Brain microvascular endothelial cell (primary cell): ENCODE results near the gene WDTC1.

ENCODE experiments used
- DNase-seq: peaks from one replicate; pipeline ENCODE4 v3.0.0-alpha.2; 2020
- H3K27ac ChIP-seq: fragments of 250-450 bp; sonication (Bioruptor Pico); 2 replicates; pipeline ENCODE4 v1.5.1; 2020; ENCODE audit warnings: mild to moderate bottlenecking, moderate library complexity
- H3K27me3 ChIP-seq: fragments of 250-450 bp; sonication (Bioruptor Pico); replicated peaks from 2 replicates; pipeline ENCODE4 v1.5.1; 2020; ENCODE audit warnings: mild to moderate bottlenecking
- H3K36me3 ChIP-seq: fragments of 250-450 bp; sonication (Bioruptor Pico); replicated peaks from 2 replicates; pipeline ENCODE4 v1.5.1; 2020; ENCODE audit warnings: mild to moderate bottlenecking
- H3K4me3 ChIP-seq: 2 replicates; pipeline ENCODE4 v1.5.1; 2011; ENCODE audit warnings: low read depth, mild to moderate bottlenecking, control low read depth, low read length, moderate library complexity
- CTCF ChIP-seq: IDR thresholded peaks from 2 replicates; pipeline ENCODE4 v1.5.1; 2011; ENCODE audit warnings: low read depth, mild to moderate bottlenecking, moderate library complexity, low read length, control low read depth, inconsistent platforms; ENCODE audit errors: missing control alignments
- in situ Hi-C: cut with HindIII; loops from 2 replicates; pipeline ENCODE4 v1.10.0; 2017; ENCODE audit warnings: low sequenced_read_pairs, low pct_ligation_motif_present

WDTC1 gene

DNA sequence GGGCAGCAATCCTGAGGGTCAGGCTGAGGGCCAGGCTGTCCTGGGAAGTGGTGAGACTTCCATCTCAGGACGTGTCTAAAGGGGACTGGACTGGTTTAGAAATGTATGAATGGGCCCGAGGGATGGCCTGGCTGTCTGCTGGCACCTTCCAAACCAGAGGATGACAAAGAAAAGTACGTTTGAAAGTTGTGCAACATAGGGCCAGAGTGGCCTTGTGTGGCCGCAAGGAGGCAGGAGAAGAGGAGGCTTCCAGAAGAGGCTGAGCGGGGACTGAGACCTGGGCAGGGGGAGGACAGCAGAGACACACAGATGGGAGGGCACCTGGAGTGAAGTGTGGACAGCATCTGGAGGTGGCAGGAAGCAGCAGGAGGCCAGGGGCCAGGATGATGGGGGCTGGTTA, 104.8 kb downstream of the WDTC1 start:
- no peaks in the 10 kb centered on the region for H3K27me3 ChIP-seq
- H3K27ac ChIP-seq, result no peak overlapping the region
- no peak for DNase-seq
- TF ChIP-seq CTCF, result no peak
- H3K36me3 ChIP-seq, result peaks cover 21% of the 10 kb centered on the region
- no peak overlapping the region for H3K4me3 ChIP-seq
- in situ Hi-C loops, result no loop called here

DNA sequence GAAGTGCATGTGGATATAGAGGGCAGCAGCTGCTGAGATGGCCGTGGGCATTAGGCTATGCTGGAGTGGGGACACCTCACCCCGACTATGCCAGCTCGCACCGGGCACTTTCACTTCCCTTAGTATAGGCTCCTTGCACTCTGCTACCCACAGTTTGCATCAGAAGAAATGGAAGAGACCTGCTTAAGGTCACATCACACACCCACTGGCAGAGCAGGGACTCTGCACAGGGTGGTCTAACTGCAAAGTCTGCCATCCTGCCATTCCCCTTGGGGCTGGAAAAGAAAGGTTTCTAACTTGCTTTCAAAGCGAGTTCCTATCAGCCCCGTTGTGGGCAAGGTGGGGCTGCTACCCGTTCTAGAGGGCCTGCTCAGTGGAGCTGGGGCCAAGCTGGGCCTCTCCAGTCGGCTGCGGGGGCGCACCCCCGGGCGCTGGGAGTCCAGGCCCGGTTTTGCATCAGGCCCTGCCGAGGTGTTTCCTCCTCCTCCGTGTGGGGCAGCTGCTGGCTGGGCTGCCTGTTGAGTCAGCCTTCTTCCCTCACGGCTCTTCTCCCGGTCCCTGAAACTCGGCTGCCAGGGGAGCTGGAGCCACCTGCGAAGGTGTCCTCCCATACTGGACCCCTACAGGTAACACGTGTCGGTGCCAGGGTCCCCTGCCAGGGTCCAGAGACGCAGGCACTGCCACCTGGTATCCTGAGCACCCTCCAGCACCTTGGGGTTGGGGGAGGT, 107.3 kb downstream of the WDTC1 start, which contains the start of gene SYTL1:
Gene SYTL1, plus strand, starts transcription at position 498 of the 728 bp plus-strand sequence. CDS start 3,313 bp downstream, outside the sequence.
- Histone ChIP-seq H3K4me3 (no peak within 1 kb of the TSS), H3K27ac (no peak within 1 kb of the TSS)
- DNase-seq, result peak; percentile 64

GRCh38 chr1:27342391-27342777, 108.0 kb downstream of the WDTC1 start:
- Histone ChIP-seq H3K36me3 (no peaks in the 10 kb centered on the region), H3K4me3 (no peak overlapping the region), H3K27me3 (no peaks in the 10 kb centered on the region), H3K27ac (no peak overlapping the region)
- no peak for TF ChIP-seq CTCF
- in situ Hi-C loops, result no loop called here
- DNase-seq, result no peak

More for the DNA sequence above, 107.3 kb downstream of the WDTC1 start, which contains the start of gene SYTL1:
- H3K27me3 ChIP-seq, result no peaks in the 10 kb centered on the region
- in situ Hi-C loops, result no loop called here
- TF ChIP-seq CTCF, result no peak
- peaks cover 3% of the 10 kb centered on the region for H3K36me3 ChIP-seq

DNA sequence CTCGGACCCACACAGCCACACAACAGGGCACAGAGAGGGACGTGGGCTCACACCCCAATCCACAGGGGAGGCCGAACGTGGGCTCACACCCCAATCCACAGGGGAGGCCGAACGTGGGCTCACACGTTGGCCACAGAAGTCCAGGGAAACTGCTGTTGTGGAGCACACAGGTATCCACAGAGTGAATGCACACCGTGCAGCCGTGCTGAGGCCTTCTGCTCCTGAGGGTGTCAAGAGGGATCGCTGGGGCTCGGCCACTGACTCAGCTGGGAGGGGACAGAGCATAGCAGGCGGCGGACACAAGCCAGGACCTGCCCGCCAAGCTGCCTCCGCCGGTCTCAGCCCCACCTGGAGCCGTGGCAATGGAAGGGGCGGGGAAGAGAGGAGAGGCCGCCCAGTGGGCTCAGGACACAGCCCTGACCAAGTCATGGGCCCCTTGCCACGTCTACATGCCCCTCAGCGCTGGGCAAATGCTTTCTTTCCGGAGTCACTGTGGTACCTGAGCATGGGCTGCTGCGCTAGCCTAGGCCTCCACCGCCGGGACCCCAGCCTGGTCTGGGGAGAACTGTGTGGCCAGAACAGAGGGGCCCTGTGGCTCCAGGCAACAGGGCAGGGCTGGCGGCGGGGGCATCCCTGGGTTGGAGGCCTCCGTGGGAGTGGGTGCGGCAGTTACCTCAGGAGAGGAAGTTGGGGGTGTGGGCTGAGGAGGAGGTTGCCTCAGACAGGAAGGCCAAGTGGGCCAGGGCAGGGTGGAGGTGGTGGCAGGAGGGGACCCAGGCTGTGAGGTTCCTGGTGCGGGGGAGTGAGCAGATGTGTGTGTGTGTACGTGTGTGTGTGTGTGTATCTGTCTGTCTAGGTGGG, 108.6 kb downstream of the WDTC1 start:
- H3K27me3 ChIP-seq, result no peaks in the 10 kb centered on the region
- no peak overlapping the region for H3K27ac ChIP-seq
- H3K36me3 ChIP-seq, result no peaks in the 10 kb centered on the region
- no peak for TF ChIP-seq CTCF
- no peak for DNase-seq
- no peak overlapping the region for H3K4me3 ChIP-seq
- in situ Hi-C loops, result no loop called here

DNA sequence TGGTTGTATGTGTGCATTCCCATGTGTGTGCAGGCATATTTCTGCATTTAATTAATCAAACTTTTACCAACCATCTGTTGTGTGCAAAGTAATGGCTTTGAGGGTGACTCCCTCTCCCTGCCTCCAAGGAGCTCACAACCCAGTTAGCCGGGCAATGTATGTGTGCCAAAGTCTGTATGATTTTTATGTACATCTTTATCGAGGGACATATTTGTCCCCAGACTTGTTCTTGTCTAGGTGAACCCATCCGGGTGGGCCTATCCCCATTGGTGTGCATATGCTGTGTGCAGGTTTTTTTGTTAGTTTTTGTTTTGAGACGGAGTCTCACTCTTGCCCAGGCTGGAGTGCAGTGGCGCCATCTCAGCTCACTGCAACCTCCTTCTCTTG, 109.2 kb downstream of the WDTC1 start:
- DNase-seq, result no peak
- no peaks in the 10 kb centered on the region for H3K27me3 ChIP-seq
- no peak overlapping the region for H3K4me3 ChIP-seq
- no peak overlapping the region for H3K27ac ChIP-seq
- no peak for TF ChIP-seq CTCF
- H3K36me3 ChIP-seq, result no peaks in the 10 kb centered on the region
- in situ Hi-C loops, result no loop called here
